LNCAP (cell line): ENCODE data around the gene HS6ST3.

ENCODE experiments used
- TF ChIP-seq, protein P1 (sequence below): fragments of 450-650 bp; IDR thresholded peaks from 2 replicates; pipeline ENCODE4 v1.5.1; 2017; ENCODE audit warnings: mild to moderate bottlenecking

The HS6ST3 gene

DNA sequence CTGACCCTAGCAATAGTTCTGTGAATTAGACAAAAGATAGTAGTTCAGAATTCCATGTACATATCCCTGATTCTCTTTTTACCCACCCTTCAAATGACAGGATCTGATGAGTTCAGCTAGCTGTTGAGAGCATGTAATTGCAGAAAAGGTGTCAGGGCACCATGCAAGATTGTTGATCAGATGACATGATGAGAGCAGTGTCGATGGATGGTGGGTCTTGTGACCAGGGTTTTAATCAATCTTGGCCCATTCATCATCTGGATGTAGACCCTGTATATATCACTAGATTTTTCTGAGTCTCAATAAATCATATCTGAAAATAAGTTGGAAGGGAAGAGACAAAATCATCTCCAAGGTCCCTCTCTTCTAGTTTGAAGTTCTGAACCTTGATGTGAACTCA lies 525.3 kb downstream of the HS6ST3 start:
- TF ChIP-seq, protein P1, sequence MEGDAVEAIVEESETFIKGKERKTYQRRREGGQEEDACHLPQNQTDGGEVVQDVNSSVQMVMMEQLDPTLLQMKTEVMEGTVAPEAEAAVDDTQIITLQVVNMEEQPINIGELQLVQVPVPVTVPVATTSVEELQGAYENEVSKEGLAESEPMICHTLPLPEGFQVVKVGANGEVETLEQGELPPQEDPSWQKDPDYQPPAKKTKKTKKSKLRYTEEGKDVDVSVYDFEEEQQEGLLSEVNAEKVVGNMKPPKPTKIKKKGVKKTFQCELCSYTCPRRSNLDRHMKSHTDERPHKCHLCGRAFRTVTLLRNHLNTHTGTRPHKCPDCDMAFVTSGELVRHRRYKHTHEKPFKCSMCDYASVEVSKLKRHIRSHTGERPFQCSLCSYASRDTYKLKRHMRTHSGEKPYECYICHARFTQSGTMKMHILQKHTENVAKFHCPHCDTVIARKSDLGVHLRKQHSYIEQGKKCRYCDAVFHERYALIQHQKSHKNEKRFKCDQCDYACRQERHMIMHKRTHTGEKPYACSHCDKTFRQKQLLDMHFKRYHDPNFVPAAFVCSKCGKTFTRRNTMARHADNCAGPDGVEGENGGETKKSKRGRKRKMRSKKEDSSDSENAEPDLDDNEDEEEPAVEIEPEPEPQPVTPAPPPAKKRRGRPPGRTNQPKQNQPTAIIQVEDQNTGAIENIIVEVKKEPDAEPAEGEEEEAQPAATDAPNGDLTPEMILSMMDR: no peak

DNA sequence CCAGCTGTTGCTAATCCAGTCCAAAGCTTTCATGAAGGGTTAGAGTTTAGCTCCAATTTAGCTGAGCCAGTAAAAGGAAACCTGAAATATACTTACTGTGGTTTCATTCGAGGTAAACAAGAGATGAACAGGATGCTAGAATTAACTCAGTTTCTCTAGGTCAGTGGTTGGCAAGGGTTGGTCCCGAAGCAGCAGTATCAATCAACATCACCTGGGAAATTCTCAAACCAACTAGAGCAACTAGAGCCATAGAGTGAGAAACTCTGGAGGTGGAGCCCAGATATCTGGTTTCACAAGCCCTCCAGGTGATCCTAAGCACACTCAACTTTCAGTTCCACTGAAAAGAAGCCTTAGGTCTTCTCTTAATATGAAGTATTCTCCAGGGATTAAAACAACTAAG lies 527.6 kb downstream of the HS6ST3 start:
- TF ChIP-seq, protein P1: no peak

DNA sequence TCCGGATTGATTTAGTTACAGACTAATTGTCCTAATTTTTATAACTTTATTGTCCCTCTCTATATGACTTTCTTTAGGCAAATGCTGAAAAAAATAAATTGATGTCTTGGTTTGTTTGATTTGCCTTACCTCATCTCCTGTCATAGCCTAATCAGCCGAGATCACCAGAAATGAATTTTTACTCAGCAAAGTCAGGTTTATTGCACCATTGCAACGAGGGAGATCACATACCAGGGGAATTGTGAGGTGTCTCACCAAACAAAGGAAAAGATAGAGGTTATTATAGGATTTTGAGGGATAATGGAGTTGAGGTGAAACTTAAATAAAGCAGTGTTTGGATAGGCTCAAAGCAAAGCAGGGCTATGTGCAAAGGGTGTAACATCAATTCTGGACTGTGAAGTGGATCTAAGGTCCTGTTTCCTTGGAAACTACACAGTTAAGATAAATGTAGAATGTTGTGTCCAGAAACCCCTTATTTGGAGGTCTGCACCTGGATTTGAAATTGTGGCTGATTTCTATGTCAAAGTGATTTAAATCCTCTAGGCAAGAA lies 531.8 kb downstream of the HS6ST3 start:
- TF ChIP-seq, protein P1: no peak

DNA sequence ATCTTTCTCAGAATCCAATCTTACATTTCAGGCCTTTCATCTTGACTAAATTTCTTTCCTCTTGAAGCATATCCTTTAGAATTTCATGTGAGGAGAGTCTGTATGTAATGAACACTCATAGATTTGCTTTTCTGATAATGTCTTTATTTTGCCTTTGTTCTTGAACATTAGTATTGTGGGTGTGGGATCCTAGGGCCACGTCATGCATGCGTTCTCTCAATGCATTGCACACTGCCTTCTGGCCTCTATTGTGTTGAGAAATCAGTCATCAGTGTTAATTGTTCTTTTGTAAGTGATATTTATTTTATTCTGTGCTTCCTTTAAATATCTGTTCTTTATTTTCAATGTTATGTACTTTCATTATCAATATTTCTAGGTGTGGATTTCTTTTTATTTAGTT lies 539.4 kb downstream of the HS6ST3 start:
- TF ChIP-seq, protein P1: no peak

GRCh38 chr13:96632536-96633320 lies 542.8 kb downstream of the HS6ST3 start:
- TF ChIP-seq, protein P1: no peak

GRCh38 chr13:96636001-96636709 lies 546.2 kb downstream of the HS6ST3 start:
- TF ChIP-seq, protein P1: no peak

DNA sequence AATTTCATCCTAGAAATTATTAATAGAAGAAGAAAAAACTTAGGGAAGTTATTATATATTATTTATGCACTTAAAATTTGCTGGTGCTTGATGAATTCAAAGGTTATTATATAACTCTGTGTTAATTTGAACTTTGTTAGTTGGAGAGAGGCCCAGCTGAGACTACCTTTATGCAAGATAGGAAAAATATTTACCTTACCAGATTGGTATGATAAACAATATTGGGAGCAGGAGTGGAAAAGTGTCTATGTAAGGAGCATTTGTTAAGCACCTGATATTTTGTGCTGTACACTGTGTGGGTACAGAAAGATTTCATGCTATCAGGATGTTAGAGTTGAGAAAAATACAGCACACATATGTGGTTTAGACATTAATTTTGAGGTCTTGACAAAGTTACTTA lies 547.1 kb downstream of the HS6ST3 start:
- TF ChIP-seq, protein P1: no peak
